GM10248 (cell line): ENCODE results near the gene NPFFR1.

Experiments
- CTCF ChIA-PET: fragments of 300-600 bp; sonication (Branson Sonifier 250); formaldehyde crosslinking; extraction: SDS; loops from one replicate; lab custom pipeline; 2021; ENCODE audit warnings: antibody characterized with exemption; lab: Yijun Ruan, JAX
- POLR2A ChIA-PET: fragments of 350-650 bp; sonication (Branson Sonifier 250); formaldehyde crosslinking; extraction: SDS; loops from one replicate; lab custom pipeline; 2020; ENCODE audit warnings: antibody characterized with exemption; lab: Yijun Ruan, JAX
- DNase-seq: peaks from one replicate; pipeline ENCODE4 v3.0.0; 2012; ENCODE audit errors: extremely low spot score
- TF ChIP-seq, protein P1 (sequence below): IDR thresholded peaks from 2 replicates; pipeline ENCODE4 v1.5.1; 2012; ENCODE audit warnings: mild to moderate bottlenecking, low read depth; ENCODE audit errors: extremely low read depth, missing control alignments, control extremely low read depth

Gene NPFFR1

DNA sequence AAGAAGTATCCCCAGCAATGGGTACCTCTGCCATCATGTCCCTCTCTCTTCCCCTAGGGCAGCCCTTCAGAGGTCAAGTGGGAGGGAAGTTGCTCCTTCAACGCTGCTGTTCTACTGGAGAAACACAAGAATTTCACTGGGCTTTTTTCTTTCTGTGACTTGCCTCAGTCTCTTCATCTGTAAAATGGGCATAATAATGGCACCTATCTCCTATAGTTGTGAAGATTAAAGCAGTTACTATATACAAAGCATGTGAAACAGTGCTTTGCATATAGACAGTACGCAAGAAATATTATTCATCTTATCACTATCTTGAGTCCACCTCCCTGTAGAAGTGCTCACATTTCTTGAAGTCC is 1.6 kb upstream of the NPFFR1 start:
- ChIA-PET CTCF (interaction anchor here (0.9 to 1.7 kb wide), 4 partner anchors 13 to 79 kb away, joined by 3 to 8 read pairs (median 3); no protein-coding TSS in a partner anchor), POLR2A (no interaction called here)
- TF ChIP-seq, protein P1, sequence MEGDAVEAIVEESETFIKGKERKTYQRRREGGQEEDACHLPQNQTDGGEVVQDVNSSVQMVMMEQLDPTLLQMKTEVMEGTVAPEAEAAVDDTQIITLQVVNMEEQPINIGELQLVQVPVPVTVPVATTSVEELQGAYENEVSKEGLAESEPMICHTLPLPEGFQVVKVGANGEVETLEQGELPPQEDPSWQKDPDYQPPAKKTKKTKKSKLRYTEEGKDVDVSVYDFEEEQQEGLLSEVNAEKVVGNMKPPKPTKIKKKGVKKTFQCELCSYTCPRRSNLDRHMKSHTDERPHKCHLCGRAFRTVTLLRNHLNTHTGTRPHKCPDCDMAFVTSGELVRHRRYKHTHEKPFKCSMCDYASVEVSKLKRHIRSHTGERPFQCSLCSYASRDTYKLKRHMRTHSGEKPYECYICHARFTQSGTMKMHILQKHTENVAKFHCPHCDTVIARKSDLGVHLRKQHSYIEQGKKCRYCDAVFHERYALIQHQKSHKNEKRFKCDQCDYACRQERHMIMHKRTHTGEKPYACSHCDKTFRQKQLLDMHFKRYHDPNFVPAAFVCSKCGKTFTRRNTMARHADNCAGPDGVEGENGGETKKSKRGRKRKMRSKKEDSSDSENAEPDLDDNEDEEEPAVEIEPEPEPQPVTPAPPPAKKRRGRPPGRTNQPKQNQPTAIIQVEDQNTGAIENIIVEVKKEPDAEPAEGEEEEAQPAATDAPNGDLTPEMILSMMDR = no peak
- DNase-seq = no peak

DNA sequence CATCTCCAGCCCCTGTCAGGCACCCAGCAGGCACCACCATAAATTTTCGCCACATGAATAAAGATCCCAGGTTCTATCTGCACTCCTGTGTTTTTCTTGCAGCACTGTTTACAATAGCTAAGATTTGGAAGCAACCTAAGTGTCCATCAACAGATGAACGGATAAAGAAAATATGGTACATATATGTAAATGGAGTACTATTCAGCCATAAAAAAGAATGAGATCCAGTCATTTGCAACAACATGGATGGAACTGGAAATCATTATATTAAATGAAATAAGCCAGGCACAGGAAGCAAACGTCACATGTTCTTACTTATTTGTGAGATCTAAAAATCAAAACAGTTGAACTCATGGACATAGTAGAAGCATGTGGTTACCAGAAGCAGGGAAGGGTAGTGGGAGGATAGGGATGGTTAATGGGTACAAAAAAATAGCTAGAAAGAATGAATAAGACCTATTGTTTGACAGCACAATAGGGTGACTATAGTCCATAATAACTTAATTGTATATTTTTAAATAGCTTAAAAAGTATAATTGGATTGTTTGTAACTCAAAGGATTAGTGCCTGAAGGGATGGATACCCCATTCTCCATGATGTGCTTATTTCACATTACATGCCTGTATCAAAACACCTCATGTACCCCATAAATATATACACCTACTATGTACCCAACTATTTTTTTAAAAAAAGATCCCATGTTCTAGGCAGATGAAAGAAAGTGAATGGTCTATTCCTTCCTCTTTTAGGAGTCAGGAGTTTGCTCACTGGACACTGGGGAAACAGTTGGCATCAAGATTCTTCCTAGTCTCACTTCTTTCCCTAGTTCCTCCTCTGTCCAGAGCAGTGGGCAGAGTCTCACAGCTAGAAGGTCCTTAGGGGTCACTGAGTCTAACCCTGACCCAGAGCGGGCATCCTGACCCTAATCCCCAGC is 1.0 kb upstream of the NPFFR1 start:
- no peak for DNase-seq
- TF ChIP-seq, protein P1 = no peak
- CTCF ChIA-PET = interaction anchor here (0.9 to 1.7 kb wide), 5 partner anchors 13 to 80 kb away, joined by 3 to 8 read pairs (median 3); no protein-coding TSS in a partner anchor
- POLR2A ChIA-PET = no interaction called here

DNA sequence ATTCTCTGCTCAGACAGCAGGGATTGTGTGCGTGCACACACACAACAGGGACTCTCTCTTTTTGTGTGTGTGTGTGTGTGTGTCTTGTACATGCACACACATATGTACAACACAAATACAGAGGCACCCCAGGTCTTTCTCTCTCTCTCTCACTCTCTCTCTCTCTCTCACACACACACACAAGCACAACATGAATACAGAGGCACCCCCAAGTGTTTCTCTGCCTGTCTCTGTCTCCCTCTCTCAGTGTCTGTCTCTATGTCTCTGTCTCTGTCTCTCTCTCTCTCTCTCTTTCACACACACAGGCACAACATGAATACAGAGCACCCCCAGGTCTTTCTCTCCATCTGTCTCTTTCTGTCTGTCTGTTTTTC is 746 bp downstream of the NPFFR1 start:
- POLR2A ChIA-PET = no interaction called here
- TF ChIP-seq, protein P1 = no peak
- CTCF ChIA-PET = interaction anchor here (0.6 to 2.1 kb wide), 2 partner anchors 10 to 14 kb away, joined by 3 to 8 read pairs; no protein-coding TSS in a partner anchor
- no peak for DNase-seq

DNA sequence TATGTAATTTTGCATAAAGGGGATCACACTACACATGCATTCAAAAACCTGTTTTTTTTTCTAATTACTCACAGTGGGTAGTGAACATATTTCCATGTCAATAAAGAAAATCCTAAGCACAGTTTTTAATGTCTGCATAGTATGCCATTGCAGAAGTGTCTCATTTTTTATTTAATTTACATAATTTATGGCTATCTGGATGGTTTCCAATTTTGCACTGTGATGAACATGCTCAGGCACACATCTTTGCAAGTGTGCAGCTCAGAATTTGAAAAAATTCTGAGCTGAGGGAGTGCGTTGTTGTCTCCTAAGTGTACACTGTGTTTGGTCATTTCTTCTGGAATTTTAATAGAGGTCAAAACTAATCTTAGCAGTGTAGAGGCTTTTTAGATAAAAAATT is 2.2 kb downstream of the NPFFR1 start:
- no peak for DNase-seq
- ChIA-PET POLR2A (no interaction called here), CTCF (interaction anchor here (0.8 to 2.1 kb wide), 4 partner anchors 12 to 83 kb away, joined by 3 to 8 read pairs (median 4); no protein-coding TSS in a partner anchor)
- TF ChIP-seq, protein P1 = no peak

DNA sequence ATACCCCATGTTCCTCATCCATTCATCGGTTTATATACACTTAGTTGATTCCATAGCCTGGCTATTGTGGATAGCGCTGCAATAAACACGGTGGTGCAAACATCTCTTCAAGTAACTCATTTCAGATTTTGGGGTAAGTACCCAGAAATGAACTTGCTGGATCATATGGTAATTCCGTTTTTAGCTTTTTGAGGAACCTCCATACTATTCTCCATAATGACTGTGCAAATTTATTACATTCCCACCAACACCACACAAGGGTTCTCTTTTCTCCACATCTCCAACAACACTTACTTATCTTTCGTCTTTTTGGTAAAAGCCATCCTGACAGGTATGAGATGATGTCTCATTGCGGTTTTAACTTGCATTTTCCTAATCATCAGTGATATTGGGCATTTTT is 3.7 kb downstream of the NPFFR1 start:
- ChIA-PET CTCF (interaction anchor here (1.8 kb wide), 1 partner anchor 75 kb away, joined by 4 read pairs; no protein-coding TSS in a partner anchor), POLR2A (no interaction called here)
- TF ChIP-seq, protein P1 = no peak
- DNase-seq = no peak

DNA sequence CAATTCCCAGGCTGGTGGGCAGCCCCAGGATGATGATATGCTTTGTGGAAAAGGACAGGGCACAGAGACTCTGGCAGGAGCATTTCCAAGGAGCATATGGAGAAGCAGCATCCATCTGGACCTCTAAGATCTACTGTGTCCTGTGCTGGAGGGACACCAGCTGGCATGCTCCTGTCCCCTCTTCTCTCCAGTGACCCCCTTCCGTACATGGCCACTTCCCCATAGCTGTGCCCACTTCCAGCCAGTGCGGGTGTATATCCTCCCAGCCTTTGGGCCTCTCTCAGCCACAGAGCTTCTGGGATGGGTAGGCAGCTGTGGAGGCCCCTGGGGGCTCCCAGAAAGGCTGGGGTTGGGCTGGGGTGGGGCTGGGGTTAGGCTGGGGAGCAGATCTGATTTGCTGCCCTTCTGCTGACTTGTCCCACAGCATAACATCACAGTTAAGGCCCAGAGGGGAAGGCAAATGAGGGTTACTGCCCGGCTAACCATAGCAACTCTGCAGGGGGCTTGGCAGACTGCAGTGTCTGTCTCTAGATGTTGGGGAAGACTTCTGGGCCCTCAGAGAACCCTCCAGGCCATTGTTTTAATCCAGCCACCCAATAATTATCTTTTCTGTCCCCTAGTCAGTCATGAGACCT is 6.3 kb downstream of the NPFFR1 start:
- TF ChIP-seq, protein P1 = no peak
- DNase-seq = no peak
- ChIA-PET POLR2A (no interaction called here), CTCF (interaction anchor here (0.9 to 2.1 kb wide), 5 partner anchors 12 to 72 kb away, joined by 3 to 9 read pairs (median 3); no protein-coding TSS in a partner anchor)
